Uterus (tissue), 2 donors: ENCODE results near the gene ADAP2.

Source experiments
- CTCF ChIP-seq, 4 experiments: fragments of 200-600 bp in 2 of 4; fragments of 450-650 bp in 2 of 4; sonication (generic) in 2 of 4; IDR thresholded peaks; one replicate each; pipeline ENCODE4 v1.5.1; 2016 to 2019; ENCODE audit warnings: antibody characterized with exemption in 4 of 4, mild to moderate bottlenecking in 2 of 4, moderate library complexity in 1 of 4
- POLR2A ChIP-seq, 2 donors: fragments of 450-650 bp; IDR thresholded peaks; one replicate each; pipeline ENCODE4 v1.6.1; 2016; ENCODE audit warnings: antibody characterized with exemption in 2 of 2, mild to moderate bottlenecking in 1 of 2, moderate library complexity in 1 of 2

GRCh38 chr17:30996486-30996885 is 74.7 kb downstream of the ADAP2 start:
- TF ChIP-seq POLR2A (IDR thresholded peaks at IDR 0.05) (no peak), CTCF (IDR thresholded peaks at IDR 0.05) (no peak)
